GM18498 (cell line): ENCODE data around the gene ST6GAL1.
"Not testable (repeated sequence)": the region's sequence is repeated elsewhere in the genome, so short reads cannot be mapped to it uniquely, and the experiment has no call there.

ENCODE experiments used
- ATAC-seq: cut with Tn5 transposase; IDR thresholded peaks from one replicate; pipeline ENCODE4 v1.9.1; 2021; ENCODE audit warnings: mild to moderate bottlenecking, moderate library complexity; ENCODE audit not compliant: unreplicated experiment

The ST6GAL1 gene

GRCh38 chr3:187017511-187018230 lies 87.3 kb downstream of the ST6GAL1 start:
- ATAC-seq, result no peak

GRCh38 chr3:187019542-187020072 lies 89.3 kb downstream of the ST6GAL1 start:
- ATAC-seq, result no peak

GRCh38 chr3:187020376-187020775 lies 90.0 kb downstream of the ST6GAL1 start:
- ATAC-seq, result no peak

- ATAC-seq, result peak; percentile 38
Measured at GRCh38 chr3:187021748-187022402, 91.5 kb downstream of the ST6GAL1 start.

- no peak for ATAC-seq
Measured at GRCh38 chr3:187022403-187023029, 92.2 kb downstream of the ST6GAL1 start.

GRCh38 chr3:187023340-187023739 lies 93.0 kb downstream of the ST6GAL1 start:
- not testable (repeated sequence) for ATAC-seq

GRCh38 chr3:187024536-187025226 lies 94.4 kb downstream of the ST6GAL1 start:
- ATAC-seq, result no peak

- ATAC-seq, result peak; percentile 31
Measured at GRCh38 chr3:187025254-187025655, 94.9 kb downstream of the ST6GAL1 start.

GRCh38 chr3:187025656-187026316 lies 95.5 kb downstream of the ST6GAL1 start:
- peak; percentile 29 for ATAC-seq

- ATAC-seq, result no peak
Measured at GRCh38 chr3:187026317-187026670, 96.0 kb downstream of the ST6GAL1 start.

- peak; percentile 36 for ATAC-seq
Measured at GRCh38 chr3:187027531-187028278, 97.4 kb downstream of the ST6GAL1 start.

- ATAC-seq, result no peak
Measured at GRCh38 chr3:187031934-187032333, 101.6 kb downstream of the ST6GAL1 start.

- ATAC-seq, result no peak
Measured at GRCh38 chr3:187036394-187036793, 106.1 kb downstream of the ST6GAL1 start.

- ATAC-seq, result no peak
Measured at GRCh38 chr3:187039100-187039722, 108.9 kb downstream of the ST6GAL1 start.

- ATAC-seq, result no peak
Measured at GRCh38 chr3:187039723-187040414, 109.5 kb downstream of the ST6GAL1 start.

GRCh38 chr3:187040516-187041361 lies 110.4 kb downstream of the ST6GAL1 start:
- no peak for ATAC-seq

- ATAC-seq, result peak; percentile 49
Measured at GRCh38 chr3:187041362-187042307, 111.3 kb downstream of the ST6GAL1 start.
